GM18951 (cell line): Measurements from ENCODE around the gene PRG3.

ENCODE experiments used
- POLR2A ChIP-seq: IDR thresholded peaks from 4 replicates; pipeline ENCODE4 v1.6.1; 2011; ENCODE audit warnings: mild to moderate bottlenecking; ENCODE audit not compliant: insufficient read length, insufficient read depth; ENCODE audit errors: extremely low read depth
- in situ Hi-C: fragments of 300-500 bp; cut with MboI; formaldehyde crosslinking; loops from one replicate; pipeline ENCODE4 v1.12.0; 2022; ENCODE audit warnings: low sequenced_read_pairs, mixed read lengths, inconsistent platforms; ENCODE audit not compliant: unreplicated experiment

Gene PRG3

GRCh38 chr11:57357856-57358255 is 23.1 kb downstream of the PRG3 start:
- TF ChIP-seq POLR2A, result no peak
- in situ Hi-C loops, result no loop called here

GRCh38 chr11:57357310-57357709 is 23.6 kb downstream of the PRG3 start:
- no peak for TF ChIP-seq POLR2A
- in situ Hi-C loops, result no loop called here

- in situ Hi-C loops, result no loop called here
- TF ChIP-seq POLR2A, result no peak
These were observed 24.7 kb downstream of the PRG3 start for GRCh38 chr11:57356268-57356667.

GRCh38 chr11:57354699-57355098 is 26.3 kb downstream of the PRG3 start:
- in situ Hi-C loops, result no loop called here
- no peak for TF ChIP-seq POLR2A

- in situ Hi-C loops, result no loop called here
- TF ChIP-seq POLR2A, result no peak
These were observed 27.1 kb downstream of the PRG3 start for GRCh38 chr11:57353852-57354251.

- no peak for TF ChIP-seq POLR2A
- in situ Hi-C loops, result no loop called here
These were observed 27.5 kb downstream of the PRG3 start for GRCh38 chr11:57353446-57353845.

GRCh38 chr11:57353036-57353435 is 27.9 kb downstream of the PRG3 start:
- in situ Hi-C loops, result no loop called here
- no peak for TF ChIP-seq POLR2A

- in situ Hi-C loops, result no loop called here
These were observed 31.3 kb downstream of the PRG3 start for GRCh38 chr11:57349491-57350274.

GRCh38 chr11:57348636-57349313 is 32.2 kb downstream of the PRG3 start:
- no peak for TF ChIP-seq POLR2A
- in situ Hi-C loops, result no loop called here

More at GRCh38 chr11:57349491-57350274, 31.3 kb downstream of the PRG3 start:
- no peak for TF ChIP-seq POLR2A

GRCh38 chr11:57348052-57348451 is 32.9 kb downstream of the PRG3 start:
- in situ Hi-C loops, result no loop called here

GRCh38 chr11:57347336-57347735 is 33.6 kb downstream of the PRG3 start:
- in situ Hi-C loops, result no loop called here
- no peak for TF ChIP-seq POLR2A

More at GRCh38 chr11:57348052-57348451, 32.9 kb downstream of the PRG3 start:
- no peak for TF ChIP-seq POLR2A

GRCh38 chr11:57345555-57346211 is 35.3 kb downstream of the PRG3 start:
- in situ Hi-C loops, result no loop called here
- TF ChIP-seq POLR2A, result no peak

GRCh38 chr11:57344826-57345225 is 36.1 kb downstream of the PRG3 start:
- in situ Hi-C loops, result no loop called here

GRCh38 chr11:57343825-57344224 is 37.1 kb downstream of the PRG3 start:
- no peak for TF ChIP-seq POLR2A
- in situ Hi-C loops, result no loop called here

More at GRCh38 chr11:57344826-57345225, 36.1 kb downstream of the PRG3 start:
- TF ChIP-seq POLR2A, result no peak

GRCh38 chr11:57342702-57343101 is 38.2 kb downstream of the PRG3 start:
- no peak for TF ChIP-seq POLR2A
- in situ Hi-C loops, result no loop called here
